A549 (cell line): ENCODE results near the gene SYT13. TPM values are rescaled to one million over a fixed set of nuclear protein-coding genes. Genes with fewer than 3 reads are reported as not detected.
A peak's percentile ranks its signal among the peaks of the same experiment; 100 is the strongest.

Experiments
- ATAC-seq, 2 experiments: fragments of 200-7000 bp in 1 of 2; fragments of >200 bp in 1 of 2; cut with Nextera tagmentation in 1 of 2; cut with Tn5 transposase in 1 of 2; 3 replicates each; pipeline versions ENCODE4 v1.8.0 to v1.9.1; 2018 to 2020; ENCODE audit warnings: mild to moderate bottlenecking in 1 of 2, moderate library complexity in 1 of 2
- CTCF ChIA-PET: fragments of 300-600 bp; sonication (Branson Sonifier 250); formaldehyde crosslinking; extraction: SDS; loops from one replicate; lab custom pipeline; 2021; ENCODE audit warnings: antibody characterized with exemption, inconsistent platforms; lab: Yijun Ruan, JAX
- POLR2A ChIA-PET: fragments of 350-600 bp; formaldehyde crosslinking; extraction: SDS; loops from one replicate; lab custom pipeline; 2021; ENCODE audit warnings: antibody characterized with exemption, inconsistent platforms; lab: Yijun Ruan, JAX
- DNase-seq, 2 experiments: peaks; one replicate each; pipeline versions ENCODE4 v3.0.0 to v3.0.0-alpha.2; 2011 to 2016; ENCODE audit warnings: low read depth in 1 of 2, low spot score in 1 of 2
- FAIRE-seq: peaks from 2 replicates; lab custom pipeline; 2011; peaks lifted over from hg19 to GRCh38; lab: Jason Lieb, UNC
- H3K27ac ChIP-seq, 2 experiments: fragments of >200 bp; sonication (Bioruptor Twin); formaldehyde crosslinking; 3 replicates each; pipeline ENCODE4 v1.5.1; 2016 to 2017
- H3K4me1 ChIP-seq: fragments of >200 bp; sonication (Bioruptor Twin); formaldehyde crosslinking; 3 replicates; pipeline ENCODE4 v1.6.1; 2016
- H3K4me2 ChIP-seq: fragments of >200 bp; sonication (Bioruptor Twin); formaldehyde crosslinking; 3 replicates; pipeline ENCODE4 v1.6.1; 2016
- H3K4me3 ChIP-seq: fragments of >200 bp; sonication (Bioruptor Twin); formaldehyde crosslinking; 3 replicates; pipeline ENCODE4 v1.5.1; 2016
- H3K9me3 ChIP-seq: fragments of >200 bp; sonication (Bioruptor Twin); formaldehyde crosslinking; 3 replicates; pipeline ENCODE4 v1.6.1; 2016
- CBX2 ChIP-seq: fragments of 200-600 bp; sonication (generic); IDR thresholded peaks from 2 replicates; pipeline ENCODE4 v1.6.1; 2016; ENCODE audit warnings: low read depth, mild to moderate bottlenecking, borderline replicate concordance
- CEBPB ChIP-seq, 2 experiments: fragments of >200 bp in 1 of 2; sonication (Bioruptor Twin) in 1 of 2; formaldehyde crosslinking in 1 of 2; IDR thresholded peaks; 2 replicates each; pipeline ENCODE4 v1.6.1; 2012 to 2016
- CHD4 ChIP-seq: fragments of 200-600 bp; sonication (generic); IDR thresholded peaks from 2 replicates; pipeline ENCODE4 v1.6.1; 2016; ENCODE audit warnings: antibody characterized with exemption, mild to moderate bottlenecking, borderline replicate concordance
- E2F6 ChIP-seq: IDR thresholded peaks from 2 replicates; pipeline ENCODE4 v1.6.1; 2012; ENCODE audit warnings: low read depth, borderline replicate concordance
- FOSL2 ChIP-seq, 2 experiments: fragments of 450-650 bp in 1 of 2; fragments of >200 bp in 1 of 2; sonication (Bioruptor Twin) in 1 of 2; formaldehyde crosslinking; IDR thresholded peaks; 2 replicates each; pipeline versions ENCODE4 v1.5.0 to v1.6.1; 2016 to 2020; ENCODE audit warnings: mild to moderate bottlenecking in 1 of 2, moderate library complexity in 1 of 2
- HES2 ChIP-seq: fragments of >200 bp; sonication (Bioruptor Twin); formaldehyde crosslinking; IDR thresholded peaks from 2 replicates; pipeline ENCODE4 v1.6.1; 2016
- JUN ChIP-seq, 2 experiments: fragments of >200 bp; sonication (Bioruptor Twin); formaldehyde crosslinking; IDR thresholded peaks; 2 replicates in 1 of 2; 3 replicates in 1 of 2; pipeline ENCODE4 v1.6.1; 2016 to 2017
- JUNB ChIP-seq: fragments of >200 bp; sonication (Bioruptor Twin); formaldehyde crosslinking; IDR thresholded peaks from 2 replicates; pipeline ENCODE4 v1.6.1; 2016
- KDM1A ChIP-seq: fragments of 200-600 bp; sonication (generic); IDR thresholded peaks from 2 replicates; pipeline ENCODE4 v1.6.1; 2016; ENCODE audit warnings: low read depth, mild to moderate bottlenecking
- MAFK ChIP-seq: fragments of 450-650 bp; IDR thresholded peaks from 2 replicates; pipeline ENCODE4 v1.6.1; 2014; ENCODE audit not compliant: partially characterized antibody
- MAX ChIP-seq: IDR thresholded peaks from 2 replicates; pipeline ENCODE4 v1.6.1; 2012
- MAZ ChIP-seq: fragments of 150-350 bp; IDR thresholded peaks from 2 replicates; pipeline ENCODE4 v1.6.1; 2014; ENCODE audit warnings: antibody characterized with exemption, low read depth, low read length, borderline replicate concordance
- NFE2L2 ChIP-seq: fragments of 150-350 bp; conservative IDR thresholded peaks from 2 replicates; pipeline ENCODE4 v1.6.1; 2014; ENCODE audit warnings: low read length
- PHF8 ChIP-seq: fragments of 200-600 bp; sonication (generic); IDR thresholded peaks from 2 replicates; pipeline ENCODE4 v1.6.1; 2016; ENCODE audit warnings: low read depth, mild to moderate bottlenecking, antibody characterized with exemption, moderate library complexity, borderline replicate concordance
- ZSCAN20 ChIP-seq: fragments of 250-450 bp; sonication (Bioruptor Pico); IDR thresholded peaks from 2 replicates; pipeline ENCODE4 v1.8.0; 2022; ENCODE audit warnings: mild to moderate bottlenecking, moderate library complexity
- WGBS: methylation state at CpG from one replicate; pipeline ENCODE4 v1.1.6; 2017; ENCODE audit errors: missing lambda C conversion rate; 5-methylcytosine and 5-hydroxymethylcytosine counted together
- polyA plus RNA-seq, 4 experiments: library from polyadenylated mRNA; depleted of rRNA in 3 of 4; stranded (reverse); fragments of >200 nt; fragmentation: RNase III in 1 of 4; extraction: RNeasy Plus Mini Kit Qiagen cat#74134 plus additional on column Dnase treatment in 1 of 4; gene quantifications; 2 replicates in 3 of 4; 3 replicates in 1 of 4; pipeline ENCODE4 v1.2.3, GENCODE V29; 2011 to 2017

Gene SYT13
- polyA plus RNA-seq, 2 of the 4 experiments (the other 2 are of a cell fraction): 8.1 to 12.9 TPM

GRCh38 chr11:45264839-45265515 lies 21.2 kb downstream of the SYT13 start:
- H3K4me2 ChIP-seq: peak overlapping the region; percentile 74
- 25% methylated on average over 11 of the region's 11 CpGs for WGBS
- ATAC-seq (peak; percentile 76 to 83), DNase-seq (peak; percentile 88 to 91), FAIRE-seq (peak; percentile 95)
- POLR2A ChIA-PET: no interaction called here
- peaks cover 95% of the 10 kb centered on the region for H3K4me1 ChIP-seq
- CTCF ChIA-PET: interaction anchor here (0.7 to 8.0 kb wide), 9 partner anchors 12 to 338 kb away, joined by 3 to 46 read pairs (median 4); partner anchors contain the start of gene SYT13
- H3K4me3 ChIP-seq: no peak overlapping the region
- peak overlapping the region; percentile 78 to 86 for H3K27ac ChIP-seq
- TF ChIP-seq NFE2L2 (peak; percentile 75), MAFK (peak; percentile 95), MAX (peak; percentile 67), FOSL2 (IDR thresholded peaks at IDR 0.05) (peak; percentile 70), FOSL2 (CRISPR knock-in tag; IDR thresholded peaks at IDR 0.05) (peak; percentile 94), HES2 (no peak), JUN (IDR thresholded peaks at IDR 0.05) (peak; percentile 21 to 45; a peak in 1 of 5 replicates), JUNB (peak; percentile 58; the same call in 1 of the 2 replicates), E2F6 (no peak)
- peaks cover 7% of the 10 kb centered on the region; the same call in 2 of the 3 replicates for H3K9me3 ChIP-seq

- POLR2A ChIA-PET: no interaction called here
- Histone ChIP-seq H3K27ac (peak overlapping the region; percentile 78 to 86), H3K9me3 (peaks cover 7% of the 10 kb centered on the region; the same call in 2 of the 3 replicates), H3K4me3 (no peak overlapping the region), H3K4me2 (peak overlapping the region; percentile 55; the same call in 1 of the 3 replicates), H3K4me1 (peaks cover 95% of the 10 kb centered on the region)
- TF ChIP-seq MAZ (no peak), CHD4 (peak; percentile 68; the same call in 1 of the 2 replicates), KDM1A (peak; percentile 67; the same call in 1 of the 2 replicates), E2F6 (no peak)
- peak; percentile 36 for FAIRE-seq
- DNase-seq: no peak
- no peak for ATAC-seq
- 98% methylated on average over 3 of the region's 3 CpGs for WGBS
- CTCF ChIA-PET: interaction anchor here (1.5 to 8.0 kb wide), 5 partner anchors 10 to 154 kb away, joined by 3 to 46 read pairs (median 4); no protein-coding TSS in a partner anchor
These were observed 22.4 kb downstream of the SYT13 start for GRCh38 chr11:45263773-45264172.

GRCh38 chr11:45262900-45263299 lies 23.2 kb downstream of the SYT13 start:
- peaks cover 7% of the 10 kb centered on the region; the same call in 2 of the 3 replicates for H3K9me3 ChIP-seq
- DNase-seq (no peak), ATAC-seq (0 out of 6 replicates have a peak, but pooled peaks of 1 of the 2 experiments have one; percentile 14), FAIRE-seq (no peak)
- peak overlapping the region; percentile 55 for H3K4me2 ChIP-seq
- TF ChIP-seq CBX2: no peak
- H3K4me3 ChIP-seq: no peak overlapping the region
- ChIA-PET POLR2A (no interaction called here), CTCF (interaction anchor here (1.6 to 8.0 kb wide), 3 partner anchors 10 to 153 kb away, joined by 3 to 46 read pairs (median 4); no protein-coding TSS in a partner anchor)
- 8% methylated on average over 4 of the region's 4 CpGs for WGBS
- H3K27ac ChIP-seq: peak overlapping the region; percentile 39 to 86
- peaks cover 90% of the 10 kb centered on the region for H3K4me1 ChIP-seq

- CTCF ChIA-PET: interaction anchor here (1.0 to 2.9 kb wide), 10 partner anchors 9 to 324 kb away, joined by 3 to 14 read pairs (median 4); partner anchors contain the start of gene SYT13
- H3K4me3 ChIP-seq: no peak overlapping the region
- ATAC-seq (no peak), FAIRE-seq (no peak), DNase-seq (no peak)
- TF ChIP-seq PHF8 (no peak), ZSCAN20 (no peak), CEBPB (IDR thresholded peaks at IDR 0.05) (0 out of 4 replicates have a peak, but pooled peaks of 1 of the 2 experiments have one; percentile 10)
- H3K27ac ChIP-seq: peak overlapping the region; percentile 64 to 65; a peak in 5 of 6 replicates
- peaks cover 7% of the 10 kb centered on the region; the same call in 2 of the 3 replicates for H3K9me3 ChIP-seq
- peaks cover 61% of the 10 kb centered on the region for H3K4me1 ChIP-seq
- H3K4me2 ChIP-seq: peak overlapping the region; percentile 49
- POLR2A ChIA-PET: interaction anchor here (0.5 kb wide), 1 partner anchor 19 kb away, joined by 4 read pairs; no protein-coding TSS in a partner anchor
These were observed 26.1 kb downstream of the SYT13 start for GRCh38 chr11:45260071-45260470.
